SK-N-SH (cell line): ENCODE data around the gene DNAH10. TPM values are rescaled to one million over a fixed set of nuclear protein-coding genes. Genes with fewer than 3 reads are reported as not detected.

Experiments used
- CTCF ChIA-PET: fragments of 300-600, 350-600 bp; formaldehyde crosslinking; extraction: SDS; loops from one replicate; lab custom pipeline; 2021; lab: Yijun Ruan, JAX
- POLR2A ChIA-PET: fragments of 350-600 bp; sonication (Branson Sonifier 250); formaldehyde crosslinking; extraction: SDS; loops from one replicate; lab custom pipeline; 2020; ENCODE audit warnings: antibody characterized with exemption, inconsistent platforms; lab: Yijun Ruan, JAX
- DNase-seq: peaks from one replicate; pipeline ENCODE4 v3.0.0; 2012
- H2AFZ ChIP-seq: fragments of 200-600 bp; sonication (generic); 2 replicates; pipeline ENCODE4 v1.8.1; 2016; ENCODE audit warnings: antibody characterized with exemption, mild to moderate bottlenecking, low read depth
- H3F3A ChIP-seq: fragments of 200-600 bp; sonication (generic); replicated peaks from 2 replicates; pipeline ENCODE3; 2016; ENCODE audit warnings: antibody characterized with exemption, mild to moderate bottlenecking; ENCODE audit not compliant: insufficient read depth
- H3K27ac ChIP-seq, 2 experiments: fragments of 200-500 bp in 1 of 2; fragments of 200-600 bp in 1 of 2; sonication (Bioruptor generic) in 1 of 2; sonication (generic), shearing (Covaris generic) in 1 of 2; 2 replicates each; pipeline versions ENCODE4 v1.5.1 to v1.6.1; 2014 to 2016; ENCODE audit warnings: low read depth in 2 of 2, inconsistent platforms in 1 of 2, low read length in 1 of 2, mild to moderate bottlenecking in 1 of 2, mixed read lengths in 1 of 2
- H3K27me3 ChIP-seq: fragments of 200-600 bp; sonication (generic), shearing (Covaris generic); 2 replicates; pipeline ENCODE4 v1.6.1; 2016; ENCODE audit warnings: mixed run types; ENCODE audit not compliant: insufficient read depth
- H3K36me3 ChIP-seq, 2 experiments: fragments of 200-500 bp in 1 of 2; fragments of 200-600 bp in 1 of 2; sonication (Bioruptor generic) in 1 of 2; sonication (generic) in 1 of 2; replicated peaks in 1 of 2; 2 replicates each; pipeline versions ENCODE3 to v1.5.1; 2014 to 2016; ENCODE audit warnings: low read length in 1 of 2, mild to moderate bottlenecking in 1 of 2; ENCODE audit not compliant: insufficient read depth in 2 of 2, control insufficient read depth in 1 of 2
- H3K4me1 ChIP-seq, 2 experiments: fragments of 200-500 bp in 1 of 2; fragments of 200-600 bp in 1 of 2; sonication (Bioruptor generic) in 1 of 2; sonication (generic), shearing (Covaris generic) in 1 of 2; 2 replicates each; pipeline versions ENCODE4 v1.5.1 to v1.6.1; 2014 to 2016; ENCODE audit warnings: low read depth in 1 of 2, low read length in 1 of 2, mixed run types in 1 of 2; ENCODE audit not compliant: insufficient read depth in 2 of 2, control insufficient read depth in 1 of 2
- H3K4me2 ChIP-seq: fragments of 200-600 bp; sonication (generic), shearing (Covaris generic); 2 replicates; pipeline ENCODE4 v1.6.1; 2017; ENCODE audit warnings: mixed run types
- H3K4me3 ChIP-seq, 2 experiments: fragments of 200-500 bp in 1 of 2; fragments of 200-600 bp in 1 of 2; sonication (Bioruptor generic) in 1 of 2; sonication (generic), shearing (Covaris generic) in 1 of 2; 2 replicates each; pipeline versions ENCODE4 v1.5.1 to v1.8.1; 2014 to 2016; ENCODE audit warnings: low read depth in 2 of 2, inconsistent platforms in 1 of 2, low read length in 1 of 2, mild to moderate bottlenecking in 1 of 2, mixed read lengths in 1 of 2, moderate library complexity in 1 of 2
- H3K79me2 ChIP-seq: fragments of 200-600 bp; sonication (generic); 2 replicates; pipeline ENCODE4 v1.8.1; 2017; ENCODE audit warnings: mild to moderate bottlenecking; ENCODE audit not compliant: insufficient read depth
- H3K9ac ChIP-seq: fragments of 200-600 bp; sonication (generic); 2 replicates; pipeline ENCODE4 v1.6.1; 2017; ENCODE audit warnings: mixed run types
- H3K9me2 ChIP-seq: fragments of 200-600 bp; sonication (generic); 2 replicates; pipeline ENCODE4 v1.6.1; 2017; ENCODE audit warnings: mixed run types
- H3K9me3 ChIP-seq: fragments of 200-600 bp; sonication (generic); 2 replicates; pipeline ENCODE4 v1.6.1; 2017; ENCODE audit warnings: mixed run types, mild to moderate bottlenecking, moderate library complexity
- H4K20me1 ChIP-seq: fragments of 200-600 bp; sonication (generic); 2 replicates; pipeline ENCODE4 v1.6.1; 2017; ENCODE audit warnings: mild to moderate bottlenecking, mixed run types; ENCODE audit not compliant: insufficient read depth
- CHD2 ChIP-seq: fragments of 150-350 bp; IDR thresholded peaks from 2 replicates; pipeline ENCODE4 v1.6.1; 2018; ENCODE audit warnings: low read length; ENCODE audit not compliant: partially characterized antibody
- ELF1 ChIP-seq: IDR thresholded peaks from 2 replicates; pipeline ENCODE4 v1.4.0; 2012
- GATA2 ChIP-seq: sonication (generic); formaldehyde crosslinking; IDR thresholded peaks from 2 replicates; pipeline ENCODE4 v1.5.0; 2020; ENCODE audit warnings: mild to moderate bottlenecking, missing genetic modification reagents
- MEF2A ChIP-seq: IDR thresholded peaks from 2 replicates; pipeline ENCODE4 v1.4.0; 2012; ENCODE audit warnings: low read depth, borderline replicate concordance
- RFX5 ChIP-seq: IDR thresholded peaks from 2 replicates; pipeline ENCODE4 v1.6.1; 2012; ENCODE audit warnings: mild to moderate bottlenecking, improper control_type of control experiment, low read length
- SIN3A ChIP-seq: IDR thresholded peaks from 2 replicates; pipeline ENCODE4 v1.6.1; 2012; ENCODE audit warnings: low read depth, mild to moderate bottlenecking, low read length, moderate library complexity, borderline replicate concordance
- SMC3 ChIP-seq: IDR thresholded peaks from 2 replicates; pipeline ENCODE4 v1.6.1; 2012; ENCODE audit warnings: low read depth, low read length, improper control_type of control experiment
- TAF1 ChIP-seq: IDR thresholded peaks from 2 replicates; pipeline ENCODE4 v1.6.1; 2012; ENCODE audit warnings: low read depth, mild to moderate bottlenecking, low read length, moderate library complexity, borderline replicate concordance
- WGBS: methylation state at CpG from one replicate; pipeline ENCODE4 v1.1.6; 2017; ENCODE audit warnings: low lambda C conversion rate; 5-methylcytosine and 5-hydroxymethylcytosine counted together
- polyA plus RNA-seq, 3 experiments: library from polyadenylated mRNA; depleted of rRNA; stranded (reverse); fragments of >200 nt; gene quantifications; 2 replicates each; pipeline ENCODE4 v1.2.3, GENCODE V29; 2012
- TF ChIP-seq, protein P1 (sequence below): IDR thresholded peaks from 2 replicates; pipeline ENCODE4 v1.4.0; 2012; ENCODE audit warnings: low read depth, borderline replicate concordance
- TF ChIP-seq, protein P2 (sequence below): fragments of 200-600 bp; sonication (generic); IDR thresholded peaks from 2 replicates; pipeline ENCODE4 v1.6.1; 2017; ENCODE audit warnings: antibody characterized with exemption, mild to moderate bottlenecking, moderate library complexity
- TF ChIP-seq, protein P3 (sequence below): IDR thresholded peaks from 2 replicates; pipeline ENCODE4 v1.4.0; 2012; ENCODE audit warnings: low read depth, borderline replicate concordance

Gene DNAH10
- polyA plus RNA-seq, 1 of the 3 experiments (the other 2 are of a cell fraction), result 0.13 TPM

DNA sequence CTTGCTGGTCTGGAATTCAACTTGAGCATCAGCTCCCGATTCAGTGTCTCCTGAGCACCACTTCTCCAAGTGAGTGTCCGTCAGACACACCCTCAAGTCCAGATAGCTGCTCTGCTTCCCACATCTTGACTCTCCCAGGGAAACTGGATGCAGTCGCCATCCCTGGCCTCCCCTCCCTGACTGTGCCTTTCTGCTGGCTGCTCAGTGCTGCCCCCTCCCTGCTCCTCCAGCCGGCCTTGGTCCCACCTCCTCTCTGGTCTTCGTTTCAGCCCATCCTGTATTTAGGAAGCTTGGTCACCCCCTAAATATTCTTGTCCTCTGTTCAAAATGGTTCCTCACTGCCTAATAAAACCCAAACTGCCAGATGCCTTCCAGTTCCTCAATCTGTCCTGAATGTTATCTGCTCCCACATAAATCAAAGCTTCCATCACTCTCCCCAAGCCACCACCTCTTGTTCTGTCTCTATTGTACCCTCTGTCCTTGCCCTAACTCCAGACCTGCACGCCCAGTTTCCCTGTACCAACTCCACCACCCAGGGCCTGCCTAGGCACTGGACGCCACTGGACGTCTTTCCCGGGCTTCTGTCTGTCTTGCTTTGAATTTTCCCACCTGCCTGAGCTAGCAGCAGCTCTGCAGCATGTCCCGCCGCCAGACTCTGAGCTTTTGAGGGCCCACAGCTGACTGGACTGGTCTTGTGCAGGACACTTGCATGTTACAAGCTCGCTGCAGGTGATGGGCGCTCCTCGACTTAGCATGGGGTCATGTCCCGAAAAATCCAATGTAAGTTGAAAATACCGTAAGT lies 176.8 kb downstream of the DNAH10 start:
- ChIA-PET CTCF (interaction anchor here (0.6 to 1.8 kb wide), 9 partner anchors 11 to 54 kb away, joined by 3 to 7 read pairs (median 3); no protein-coding TSS in a partner anchor), POLR2A (no interaction called here)
- peaks cover 16 to 60% of the 10 kb centered on the region in 2 experiments for H3K36me3 ChIP-seq
- H3K9ac ChIP-seq, result no peak overlapping the region
- H3K9me3 ChIP-seq, result no peaks in the 10 kb centered on the region
- no peaks in the 10 kb centered on the region for H3F3A ChIP-seq
- peak; percentile 70 for DNase-seq
- no peaks in the 10 kb centered on the region for H3K9me2 ChIP-seq
- no peak overlapping the region for H3K27ac ChIP-seq
- no peaks in the 10 kb centered on the region for H3K27me3 ChIP-seq
- no peaks in the 10 kb centered on the region for H4K20me1 ChIP-seq
- H3K79me2 ChIP-seq, result no peaks in the 10 kb centered on the region
- 91% methylated on average over 16 of the region's 16 CpGs for WGBS
- H3K4me1 ChIP-seq, result no peaks in the 10 kb centered on the region
- no peak overlapping the region for H3K4me2 ChIP-seq
- no peak overlapping the region for H2AFZ ChIP-seq
- no peak overlapping the region for H3K4me3 ChIP-seq
- TF ChIP-seq TAF1, result no peak
- TF ChIP-seq, protein P1, sequence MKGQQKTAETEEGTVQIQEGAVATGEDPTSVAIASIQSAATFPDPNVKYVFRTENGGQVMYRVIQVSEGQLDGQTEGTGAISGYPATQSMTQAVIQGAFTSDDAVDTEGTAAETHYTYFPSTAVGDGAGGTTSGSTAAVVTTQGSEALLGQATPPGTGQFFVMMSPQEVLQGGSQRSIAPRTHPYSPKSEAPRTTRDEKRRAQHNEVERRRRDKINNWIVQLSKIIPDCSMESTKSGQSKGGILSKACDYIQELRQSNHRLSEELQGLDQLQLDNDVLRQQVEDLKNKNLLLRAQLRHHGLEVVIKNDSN, result no peak
- TF ChIP-seq CHD2, result no peak
- TF ChIP-seq, protein P2, sequence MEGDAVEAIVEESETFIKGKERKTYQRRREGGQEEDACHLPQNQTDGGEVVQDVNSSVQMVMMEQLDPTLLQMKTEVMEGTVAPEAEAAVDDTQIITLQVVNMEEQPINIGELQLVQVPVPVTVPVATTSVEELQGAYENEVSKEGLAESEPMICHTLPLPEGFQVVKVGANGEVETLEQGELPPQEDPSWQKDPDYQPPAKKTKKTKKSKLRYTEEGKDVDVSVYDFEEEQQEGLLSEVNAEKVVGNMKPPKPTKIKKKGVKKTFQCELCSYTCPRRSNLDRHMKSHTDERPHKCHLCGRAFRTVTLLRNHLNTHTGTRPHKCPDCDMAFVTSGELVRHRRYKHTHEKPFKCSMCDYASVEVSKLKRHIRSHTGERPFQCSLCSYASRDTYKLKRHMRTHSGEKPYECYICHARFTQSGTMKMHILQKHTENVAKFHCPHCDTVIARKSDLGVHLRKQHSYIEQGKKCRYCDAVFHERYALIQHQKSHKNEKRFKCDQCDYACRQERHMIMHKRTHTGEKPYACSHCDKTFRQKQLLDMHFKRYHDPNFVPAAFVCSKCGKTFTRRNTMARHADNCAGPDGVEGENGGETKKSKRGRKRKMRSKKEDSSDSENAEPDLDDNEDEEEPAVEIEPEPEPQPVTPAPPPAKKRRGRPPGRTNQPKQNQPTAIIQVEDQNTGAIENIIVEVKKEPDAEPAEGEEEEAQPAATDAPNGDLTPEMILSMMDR, result peak; percentile 42
- TF ChIP-seq, protein P3, sequence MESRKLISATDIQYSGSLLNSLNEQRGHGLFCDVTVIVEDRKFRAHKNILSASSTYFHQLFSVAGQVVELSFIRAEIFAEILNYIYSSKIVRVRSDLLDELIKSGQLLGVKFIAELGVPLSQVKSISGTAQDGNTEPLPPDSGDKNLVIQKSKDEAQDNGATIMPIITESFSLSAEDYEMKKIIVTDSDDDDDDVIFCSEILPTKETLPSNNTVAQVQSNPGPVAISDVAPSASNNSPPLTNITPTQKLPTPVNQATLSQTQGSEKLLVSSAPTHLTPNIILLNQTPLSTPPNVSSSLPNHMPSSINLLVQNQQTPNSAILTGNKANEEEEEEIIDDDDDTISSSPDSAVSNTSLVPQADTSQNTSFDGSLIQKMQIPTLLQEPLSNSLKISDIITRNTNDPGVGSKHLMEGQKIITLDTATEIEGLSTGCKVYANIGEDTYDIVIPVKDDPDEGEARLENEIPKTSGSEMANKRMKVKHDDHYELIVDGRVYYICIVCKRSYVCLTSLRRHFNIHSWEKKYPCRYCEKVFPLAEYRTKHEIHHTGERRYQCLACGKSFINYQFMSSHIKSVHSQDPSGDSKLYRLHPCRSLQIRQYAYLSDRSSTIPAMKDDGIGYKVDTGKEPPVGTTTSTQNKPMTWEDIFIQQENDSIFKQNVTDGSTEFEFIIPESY, result no peak
- TF ChIP-seq ELF1, result no peak
- no peak for TF ChIP-seq MEF2A
- TF ChIP-seq SIN3A, result no peak
- TF ChIP-seq GATA2 (CRISPR knock-in tag), result no peak
- TF ChIP-seq RFX5, result no peak
- peak; percentile 15; the same call in 1 of the 2 replicates for TF ChIP-seq SMC3
